ENCODE measurements around the gene LAGE3. TPM values are rescaled to one million over a fixed set of nuclear protein-coding genes. Genes with fewer than 3 reads are reported as not detected.

LAGE3 gene
- total RNA-seq, 4 donors from 2014 or later = 4.7 to 19.4 (median 13.1) TPM; not detected in 1

- TF ChIP-seq CTCF (IDR thresholded peaks at IDR 0.05) (no peak), POLR2A (IDR thresholded peaks at IDR 0.05) (no peak)
Measured at GRCh38 chrX:154430479-154430878, 48.6 kb downstream of the LAGE3 start.

GRCh38 chrX:154429711-154430110 lies 49.4 kb downstream of the LAGE3 start:
- Histone ChIP-seq H3K4me3 (no peak overlapping the region), H3K9me3 (no peaks in the 10 kb centered on the region)

More at GRCh38 chrX:154430479-154430878, 48.6 kb downstream of the LAGE3 start:
- Histone ChIP-seq H3K9me3 (no peaks in the 10 kb centered on the region), H3K27me3 (no peaks in the 10 kb centered on the region), H3K4me3 (no peak overlapping the region), H3K27ac (no peak overlapping the region), H3K4me1 (no peaks in the 10 kb centered on the region), H3K36me3 (no peaks in the 10 kb centered on the region)
- intact Hi-C loops (cut with DNase I; ENCODE audit: low total_unique reads) = no loop called here
- no peak for DNase-seq

GRCh38 chrX:154428176-154429171 lies 50.6 kb downstream of the LAGE3 start, which contains the start of gene ATP6AP1:
Gene ATP6AP1 (plus strand): TSS chrX:154428677. CDS start chrX:154428693, 16 bp downstream.
- Histone ChIP-seq H3K36me3 (no peaks in the 10 kb centered on the region), H3K4me3 (peak within 1 kb of the TSS; percentile 22 to 51), H3K9me3 (no peaks in the 10 kb centered on the region), H3K27ac (peak within 1 kb of the TSS; percentile 50 to 79), H3K27me3 (no peaks in the 10 kb centered on the region), H3K4me1 (no peaks in the 10 kb centered on the region)
- intact Hi-C loops (cut with DNase I; ENCODE audit: low total_unique reads) = no loop called here
- peak; percentile 91 to 93 for DNase-seq
- TF ChIP-seq CTCF (IDR thresholded peaks at IDR 0.05) (no peak), POLR2A (IDR thresholded peaks at IDR 0.05) (peak; percentile 66 to 77)

More at GRCh38 chrX:154429711-154430110, 49.4 kb downstream of the LAGE3 start:
- Histone ChIP-seq H3K27ac (no peak overlapping the region), H3K36me3 (no peaks in the 10 kb centered on the region), H3K27me3 (no peaks in the 10 kb centered on the region), H3K4me1 (no peaks in the 10 kb centered on the region)
- intact Hi-C loops (cut with DNase I; ENCODE audit: low total_unique reads) = no loop called here
- TF ChIP-seq POLR2A (IDR thresholded peaks at IDR 0.05) = no peak
- no peak for TF ChIP-seq CTCF (IDR thresholded peaks at IDR 0.05)
- no peak for DNase-seq

Small RNAs within 50 kb of the gene (microRNA-seq; reads per million reads assigned to microRNA genes)
- gene MIR6858 (ENCODE audit: borderline microRNAs expressed, borderline replicate concordance) = not detected

Small RNAs within 50 kb of the gene (small RNA-seq; reads per million reads assigned to genes)
- gene MIR6858 (not detected), gene RN7SL697P (not detected)

Other genes with a start within 250 kb of the LAGE3 start
- not detected for gene OPN1MW3, start 221.7 kb downstream of the LAGE3 start, total RNA-seq
- gene TEX28, start 184.2 kb downstream of the LAGE3 start, total RNA-seq = not detected
- gene TKTL1, start 183.5 kb downstream of the LAGE3 start, total RNA-seq = under 1 TPM in 2 of 4 donors, not detected in 2; 0.07 to 0.98 TPM
- gene FLNA, start 104.6 kb downstream of the LAGE3 start, total RNA-seq = 1,000 to 10,000 TPM; 1,067 to 4,271 (median 2,911) TPM
- gene EMD, start 100.0 kb downstream of the LAGE3 start, total RNA-seq = 100 to 1,000 TPM in 1 of 4 donors, 10 to 100 TPM in 3; 13.6 to 118 (median 44.4) TPM
- gene RPL10, start 80.9 kb downstream of the LAGE3 start, total RNA-seq = 1,000 to 10,000 TPM; 2,407 to 9,172 (median 4,014) TPM
- 10 to 100 TPM; 10.2 to 31.8 (median 21.2) TPM for gene DNASE1L1, start 70.0 kb downstream of the LAGE3 start, total RNA-seq
- 10 to 100 TPM; 15.3 to 62.3 (median 20.5) TPM for gene TAFAZZIN, start 67.7 kb downstream of the LAGE3 start, total RNA-seq
- 10 to 100 TPM in 3 of 4 donors, 1 to 10 TPM in 1; 5.1 to 71.3 (median 42.1) TPM for gene ATP6AP1, start 50.6 kb downstream of the LAGE3 start, total RNA-seq
- gene GDI1, start 42.1 kb downstream of the LAGE3 start, total RNA-seq = 100 to 1,000 TPM in 3 of 4 donors, 10 to 100 TPM in 1; 100.0 to 175 (median 135) TPM
- gene FAM50A, start 35.1 kb downstream of the LAGE3 start, total RNA-seq = 10 to 100 TPM; 16.4 to 48.8 (median 28.3) TPM
- gene PLXNA3, start 21.0 kb downstream of the LAGE3 start, total RNA-seq = 100 to 1,000 TPM in 1 of 4 donors, 10 to 100 TPM in 1, 1 to 10 TPM in 2; 2.1 to 102 (median 8.6) TPM
- gene UBL4A, start 7.3 kb upstream of the LAGE3 start, total RNA-seq = 10 to 100 TPM; 14.7 to 36.3 (median 29.5) TPM
- 10 to 100 TPM in 3 of 4 donors, 1 to 10 TPM in 1; 9.1 to 62.8 (median 32.7) TPM for gene SLC10A3, start 11.3 kb upstream of the LAGE3 start, total RNA-seq
- 10 to 100 TPM in 2 of 4 donors, 1 to 10 TPM in 2; 5.1 to 55.9 (median 15.4) TPM for gene FAM3A, start 37.0 kb upstream of the LAGE3 start, total RNA-seq
- 10 to 100 TPM; 15.5 to 69.6 (median 23.8) TPM for gene G6PD, start 67.6 kb upstream of the LAGE3 start, total RNA-seq
- gene IKBKG, start 68.3 kb upstream of the LAGE3 start, total RNA-seq = 10 to 100 TPM in 3 of 4 donors, 1 to 10 TPM in 1; 2.6 to 30.0 (median 18.3) TPM
- gene CTAG1A, start 105.9 kb upstream of the LAGE3 start, total RNA-seq = not detected
- under 1 TPM in 1 of 4 donors, not detected in 3; 0.46 TPM for gene CTAG1B, start 140.0 kb upstream of the LAGE3 start, total RNA-seq
- not detected for gene CTAG2, start 174.3 kb upstream of the LAGE3 start, total RNA-seq